Globus pallidus (tissue), 1 donor: Measurements from ENCODE around the gene AJAP1.

ENCODE experiments used
- DNase-seq: peaks from one replicate; pipeline ENCODE4 v3.0.0-alpha.2; 2015; ENCODE audit warnings: low spot score

Gene AJAP1

GRCh38 chr1:4734791-4735190 lies 80.4 kb downstream of the AJAP1 start:
- no peak for DNase-seq

DNA sequence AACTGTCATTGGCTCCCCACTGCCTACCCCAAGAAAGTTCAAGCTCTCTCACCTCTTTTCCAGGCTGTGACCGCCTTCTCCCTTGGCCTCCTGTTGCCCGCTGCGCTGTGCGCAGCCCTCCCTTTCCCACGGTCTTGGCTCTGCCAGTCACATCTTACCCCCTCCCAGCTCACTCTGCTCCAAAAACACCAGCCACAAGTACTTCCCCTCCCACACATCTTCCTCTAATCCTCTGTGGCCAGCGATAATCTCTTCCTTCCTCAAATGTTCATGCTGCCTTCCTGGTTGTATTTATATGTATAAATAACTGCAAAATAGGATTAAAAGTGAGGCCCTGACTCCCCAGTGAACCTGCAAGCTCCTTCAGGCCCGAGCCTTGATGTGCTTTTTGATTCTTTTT lies 81.8 kb downstream of the AJAP1 start:
- DNase-seq: no peak

- DNase-seq: no peak
These were observed 87.5 kb downstream of the AJAP1 start for GRCh38 chr1:4741876-4742423.

GRCh38 chr1:4743978-4744750 lies 89.8 kb downstream of the AJAP1 start:
- no peak for DNase-seq

- DNase-seq: no peak
These were observed 91.2 kb downstream of the AJAP1 start for GRCh38 chr1:4745560-4745959.

- DNase-seq: no peak
These were observed 95.0 kb downstream of the AJAP1 start for GRCh38 chr1:4749406-4749805.

DNA sequence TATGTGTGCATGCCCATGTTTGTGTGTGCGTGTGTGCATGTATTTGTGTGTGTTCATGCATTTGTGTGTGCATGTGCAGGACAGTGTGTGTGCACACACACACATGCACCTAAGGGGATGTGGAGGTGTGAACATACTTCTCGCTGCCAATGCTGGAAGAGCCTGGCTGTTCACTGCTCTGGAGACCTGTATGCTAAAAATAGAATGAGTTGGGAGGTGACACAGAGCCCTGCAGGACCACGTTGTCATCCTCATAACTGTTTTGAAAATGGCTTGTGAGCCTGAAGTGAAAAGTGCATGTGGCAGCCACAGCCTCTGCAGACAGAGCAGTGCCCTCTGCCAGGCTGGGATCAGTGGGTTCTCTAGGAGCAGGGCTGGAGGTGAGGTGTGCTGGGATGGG lies 95.8 kb downstream of the AJAP1 start:
- DNase-seq: no peak

DNA sequence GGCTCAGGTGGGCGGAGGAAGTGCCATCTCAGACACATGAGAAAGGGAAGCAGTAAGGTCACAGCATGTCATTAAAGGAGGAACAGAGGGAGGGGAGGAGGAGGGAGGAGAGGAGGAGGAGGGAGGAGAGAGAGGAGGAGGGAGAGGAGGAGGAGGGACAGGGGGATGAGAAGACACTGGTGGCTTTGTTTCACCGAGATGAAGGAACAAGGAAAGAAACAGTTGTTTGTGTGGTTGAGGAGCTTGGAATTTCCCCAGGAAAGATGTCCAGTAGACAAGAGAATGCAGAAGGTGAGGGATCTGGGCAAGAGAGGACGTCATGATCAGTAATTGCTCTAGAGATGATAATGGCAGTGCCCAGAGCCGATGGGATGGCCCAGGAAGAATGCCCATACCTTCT lies 97.7 kb downstream of the AJAP1 start:
- peak; percentile 86 for DNase-seq

GRCh38 chr1:4754816-4755215 lies 100.4 kb downstream of the AJAP1 start:
- no peak for DNase-seq

GRCh38 chr1:4755301-4755845 lies 101.0 kb downstream of the AJAP1 start:
- DNase-seq: no peak

DNA sequence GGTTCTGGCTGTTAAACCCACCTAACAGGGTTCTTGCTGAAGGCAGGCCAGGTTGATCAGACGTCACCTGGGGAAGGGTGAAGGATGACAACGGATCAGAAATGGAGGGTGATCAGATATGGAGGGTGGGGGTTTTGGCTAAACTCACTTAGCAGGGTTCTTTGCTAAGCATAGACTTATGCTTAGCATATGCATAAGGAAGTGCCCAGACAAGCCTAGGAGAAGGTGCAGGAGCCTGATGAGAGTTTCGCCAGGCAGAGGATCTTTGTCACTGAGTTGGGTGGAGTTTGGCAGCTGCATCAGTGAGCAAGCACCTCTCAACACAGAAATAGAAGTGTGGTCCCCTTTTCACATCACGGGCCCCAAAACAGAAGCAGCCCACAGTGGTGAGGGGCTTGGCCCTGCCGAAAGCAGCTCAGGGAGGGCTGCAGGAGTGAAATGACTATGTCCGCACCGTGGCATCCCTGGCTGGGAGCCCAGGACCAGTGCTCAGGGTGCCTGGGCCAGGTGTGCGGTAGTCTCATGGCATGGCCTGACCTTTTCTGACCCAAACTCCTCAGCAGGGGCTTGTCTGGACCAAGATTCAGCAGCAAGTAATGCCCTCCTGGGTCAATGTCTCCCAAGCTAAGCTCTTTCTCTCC lies 101.6 kb downstream of the AJAP1 start:
- no peak for DNase-seq

DNA sequence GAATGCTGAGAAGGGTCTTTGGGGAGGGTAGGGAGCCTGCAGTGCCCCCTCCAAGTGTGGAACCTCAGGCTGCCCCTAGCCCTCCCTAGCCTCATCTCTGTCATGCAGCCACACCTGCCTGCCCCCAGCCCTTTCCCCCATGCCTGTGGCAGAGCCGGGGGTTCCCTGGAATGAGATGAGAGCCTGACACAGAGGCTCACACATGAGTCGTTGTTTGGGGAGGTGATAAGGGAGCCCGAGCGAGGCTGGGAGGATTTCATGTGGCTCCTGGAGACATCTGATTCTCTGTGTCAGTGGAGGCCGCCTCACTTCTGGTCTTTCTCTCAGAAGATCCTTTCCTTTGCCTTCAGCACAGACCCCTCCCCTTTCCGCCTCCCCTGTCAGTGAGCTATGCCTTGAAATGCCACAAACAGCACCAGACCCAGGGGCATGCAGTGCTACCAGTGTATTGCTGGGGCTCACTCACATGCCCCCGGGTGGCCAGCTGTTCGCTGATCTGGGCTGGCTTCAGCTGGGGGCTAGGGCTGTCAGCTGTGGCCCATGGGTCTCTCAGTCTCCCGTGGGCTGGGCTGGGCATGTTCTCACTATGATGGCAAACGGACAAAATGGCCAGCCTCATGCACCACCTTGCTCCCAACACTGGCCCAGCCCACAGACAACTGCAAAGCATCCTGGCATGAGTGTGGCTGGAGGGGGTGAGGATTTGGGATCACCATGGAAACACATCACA lies 102.6 kb downstream of the AJAP1 start:
- DNase-seq: no peak

- no peak for DNase-seq
These were observed 105.3 kb downstream of the AJAP1 start for GRCh38 chr1:4759671-4760070.

GRCh38 chr1:4760088-4760487 lies 105.7 kb downstream of the AJAP1 start:
- DNase-seq: no peak

GRCh38 chr1:4761324-4761723 lies 106.9 kb downstream of the AJAP1 start:
- peak; percentile 42 for DNase-seq

DNA sequence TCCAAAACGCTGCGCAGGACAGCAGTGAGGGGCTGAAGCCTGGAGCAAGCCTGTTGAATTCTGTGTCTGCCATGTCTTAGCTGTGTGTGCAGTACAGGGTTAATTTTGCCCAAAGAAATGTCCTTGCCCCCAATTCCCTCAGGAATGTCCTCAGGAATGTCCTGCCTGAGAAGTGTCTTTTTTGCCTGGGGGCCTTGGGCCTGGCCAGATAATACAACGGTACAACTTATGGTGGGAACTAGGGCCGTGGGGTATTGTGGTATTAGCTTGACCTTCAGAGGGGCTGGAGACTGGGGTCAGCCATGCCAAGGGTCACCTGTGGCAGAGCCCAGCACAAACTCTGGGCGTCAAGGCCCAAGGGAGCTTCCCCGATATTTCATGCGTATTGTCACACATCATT lies 107.7 kb downstream of the AJAP1 start:
- no peak for DNase-seq

DNA sequence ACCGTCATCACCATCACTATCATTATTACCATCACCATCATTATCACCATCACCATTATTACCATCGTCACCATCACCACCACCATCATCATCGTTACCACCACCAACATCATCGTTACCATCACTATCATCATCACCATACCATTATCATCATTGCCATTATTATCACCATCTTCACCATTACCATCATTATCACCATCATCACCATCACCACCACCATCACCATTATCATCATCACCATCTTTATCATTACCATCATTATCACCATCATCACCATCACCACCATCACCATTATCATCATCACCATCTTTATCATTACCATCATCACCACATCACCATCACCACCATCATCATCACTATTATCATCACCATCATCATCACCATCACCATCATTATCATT lies 112.9 kb downstream of the AJAP1 start:
- DNase-seq: no peak

- no peak for DNase-seq
These were observed 114.1 kb downstream of the AJAP1 start for GRCh38 chr1:4768553-4768952.

- no peak for DNase-seq
These were observed 115.3 kb downstream of the AJAP1 start for GRCh38 chr1:4769516-4770280.

GRCh38 chr1:4770713-4771112 lies 116.3 kb downstream of the AJAP1 start:
- no peak for DNase-seq

DNA sequence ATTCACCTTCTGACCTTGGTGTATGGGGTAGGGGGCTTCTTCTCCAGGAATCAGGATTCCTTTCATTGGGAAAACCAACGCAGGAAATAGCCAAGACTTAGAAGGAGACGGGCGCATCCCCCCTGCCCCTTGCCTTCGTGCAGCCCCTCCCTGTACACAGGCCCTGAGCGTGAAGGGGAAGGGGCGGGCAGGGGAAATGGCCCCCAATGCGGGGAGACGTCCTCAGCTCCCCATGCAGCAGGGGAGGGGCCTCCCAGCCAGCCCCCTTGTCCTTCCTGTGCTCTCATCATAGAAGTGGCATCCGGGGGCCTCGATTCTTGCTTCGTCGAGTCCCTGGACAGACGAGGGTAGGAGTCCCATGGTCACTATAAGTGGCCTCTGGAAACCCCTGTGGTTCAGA lies 116.9 kb downstream of the AJAP1 start:
- DNase-seq: no peak

- DNase-seq: no peak
These were observed 117.3 kb downstream of the AJAP1 start for GRCh38 chr1:4771721-4772120.
